ENCODE measurements around the gene MYOM1.

Gene MYOM1

GRCh38 chr18:3111523-3112240, 108.1 kb downstream of the MYOM1 start:
- Histone ChIP-seq H3K9me3 (ENCODE audit: low read depth, low read length) (no peaks in the 10 kb centered on the region), H3K4me3 (no peak overlapping the region), H3K9ac (ENCODE audit: insufficient read length) (no peak overlapping the region), H3K36me3 (ENCODE audit: insufficient read depth, low read length) (no peaks in the 10 kb centered on the region), H3K27ac (no peak overlapping the region)
- no peak for TF ChIP-seq POLR2AphosphoS5 (IDR thresholded peaks at IDR 0.05; ENCODE audit: borderline replicate concordance, low read depth, low read length)
- TF ChIP-seq EZH2 (IDR thresholded peaks at IDR 0.05) = no peak
- no peak for TF ChIP-seq FOXP2 (optimal IDR thresholded peaks at IDR 0.05; ENCODE audit: control extremely low read depth, extremely low read length, insufficient read depth)
- no peak for DNase-seq (ENCODE audit: low read depth, low spot score)

- Histone ChIP-seq H3K9ac (ENCODE audit: insufficient read length) (no peak overlapping the region), H3K27ac (no peak overlapping the region), H3K4me3 (no peak overlapping the region), H3K36me3 (ENCODE audit: insufficient read depth, low read length) (no peaks in the 10 kb centered on the region), H3K9me3 (ENCODE audit: low read depth, low read length) (no peaks in the 10 kb centered on the region)
- DNase-seq (ENCODE audit: low read depth, low spot score) = no peak
- TF ChIP-seq EZH2 (IDR thresholded peaks at IDR 0.05) = no peak
These were observed 109.6 kb downstream of the MYOM1 start for GRCh38 chr18:3110034-3110752.

DNA sequence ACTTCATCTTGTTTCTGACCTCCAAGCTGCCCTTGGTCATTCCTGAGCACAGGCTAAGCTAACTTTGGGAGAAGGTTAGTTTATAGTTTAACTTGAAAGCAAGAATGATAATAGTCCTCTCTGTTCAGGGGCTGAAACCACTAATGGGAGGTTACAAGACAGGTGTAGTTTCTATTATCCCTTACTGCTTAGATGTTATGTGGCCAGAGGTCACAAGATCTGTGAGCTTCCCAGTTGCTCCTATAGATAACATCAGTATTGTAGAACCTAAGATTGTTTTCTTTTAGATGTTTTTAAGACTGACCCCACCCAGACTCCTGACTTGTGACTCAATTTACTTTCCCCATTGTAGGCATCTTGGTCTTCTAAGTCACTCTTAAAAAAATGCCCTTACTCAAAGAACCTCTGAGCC, 112.0 kb downstream of the MYOM1 start:
- DNase-seq (ENCODE audit: low read depth, low spot score) = no peak
- Histone ChIP-seq H3K9ac (ENCODE audit: insufficient read length) (no peak overlapping the region), H3K27ac (no peak overlapping the region)

GRCh38 chr18:3104190-3105054, 115.3 kb downstream of the MYOM1 start:
- no peaks in the 10 kb centered on the region for H3K9me3 ChIP-seq (ENCODE audit: low read depth, low read length)
- no peak overlapping the region for H3K4me3 ChIP-seq
- TF ChIP-seq POLR2AphosphoS5 (IDR thresholded peaks at IDR 0.05; ENCODE audit: borderline replicate concordance, low read depth, low read length) = no peak
- no peak for TF ChIP-seq FOXP2 (optimal IDR thresholded peaks at IDR 0.05; ENCODE audit: control extremely low read depth, extremely low read length, insufficient read depth)
- TF ChIP-seq EZH2 (IDR thresholded peaks at IDR 0.05) = no peak
- DNase-seq (ENCODE audit: low read depth, low spot score) = no peak
- no peak overlapping the region for H3K9ac ChIP-seq (ENCODE audit: insufficient read length)
- H3K27ac ChIP-seq = no peak overlapping the region
- no peaks in the 10 kb centered on the region for H3K36me3 ChIP-seq (ENCODE audit: insufficient read depth, low read length)

More for the DNA sequence above, 112.0 kb downstream of the MYOM1 start:
- H3K9me3 ChIP-seq (ENCODE audit: low read depth, low read length) = no peaks in the 10 kb centered on the region
- H3K36me3 ChIP-seq (ENCODE audit: insufficient read depth, low read length) = no peaks in the 10 kb centered on the region
- H3K4me3 ChIP-seq = no peak overlapping the region
- TF ChIP-seq POLR2AphosphoS5 (IDR thresholded peaks at IDR 0.05; ENCODE audit: borderline replicate concordance, low read depth, low read length) (no peak), EZH2 (IDR thresholded peaks at IDR 0.05) (no peak), FOXP2 (optimal IDR thresholded peaks at IDR 0.05; ENCODE audit: control extremely low read depth, extremely low read length, insufficient read depth) (no peak)

GRCh38 chr18:3103576-3103975, 116.2 kb downstream of the MYOM1 start:
- Histone ChIP-seq H3K9me3 (ENCODE audit: low read depth, low read length) (no peaks in the 10 kb centered on the region), H3K27ac (peak overlapping the region; percentile 63; the same call in 1 of the 2 replicates)
- no peak for DNase-seq (ENCODE audit: low read depth, low spot score)

DNA sequence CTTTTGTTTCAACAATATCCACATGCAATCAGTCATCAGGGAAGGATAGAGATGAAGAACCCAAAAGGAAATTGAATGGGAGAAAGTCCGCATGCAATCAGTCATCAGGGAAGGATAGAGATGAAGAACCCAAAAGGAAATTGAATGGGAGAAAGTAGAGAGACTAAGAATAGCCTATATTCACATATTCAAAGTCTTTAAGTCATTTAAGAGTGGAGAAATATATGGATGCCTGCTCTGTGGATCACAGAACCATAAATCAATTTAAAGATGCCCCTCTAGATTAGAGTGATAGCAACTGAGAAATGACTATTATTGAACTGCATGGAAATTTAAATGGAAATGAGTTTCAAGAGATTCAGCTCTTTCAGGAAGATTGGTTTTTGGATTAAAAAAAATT, 116.8 kb downstream of the MYOM1 start:
- no peak for DNase-seq (ENCODE audit: low read depth, low spot score)

More at GRCh38 chr18:3103576-3103975, 116.2 kb downstream of the MYOM1 start:
- Histone ChIP-seq H3K4me3 (no peak overlapping the region), H3K9ac (ENCODE audit: insufficient read length) (no peak overlapping the region), H3K36me3 (ENCODE audit: insufficient read depth, low read length) (no peaks in the 10 kb centered on the region)
- TF ChIP-seq EZH2 (IDR thresholded peaks at IDR 0.05) (no peak), POLR2AphosphoS5 (IDR thresholded peaks at IDR 0.05; ENCODE audit: borderline replicate concordance, low read depth, low read length) (no peak), FOXP2 (optimal IDR thresholded peaks at IDR 0.05; ENCODE audit: control extremely low read depth, extremely low read length, insufficient read depth) (no peak)

GRCh38 chr18:3100498-3101132, 119.2 kb downstream of the MYOM1 start:
- Histone ChIP-seq H3K9me3 (ENCODE audit: low read depth, low read length) (no peaks in the 10 kb centered on the region), H3K27ac (no peak overlapping the region), H3K4me3 (no peak overlapping the region), H3K9ac (ENCODE audit: insufficient read length) (no peak overlapping the region), H3K36me3 (ENCODE audit: insufficient read depth, low read length) (no peaks in the 10 kb centered on the region)
- no peak for DNase-seq (ENCODE audit: low read depth, low spot score)
- no peak for TF ChIP-seq EZH2 (IDR thresholded peaks at IDR 0.05)
- no peak for TF ChIP-seq POLR2AphosphoS5 (IDR thresholded peaks at IDR 0.05; ENCODE audit: borderline replicate concordance, low read depth, low read length)
- TF ChIP-seq FOXP2 (optimal IDR thresholded peaks at IDR 0.05; ENCODE audit: control extremely low read depth, extremely low read length, insufficient read depth) = no peak

More for the DNA sequence above, 116.8 kb downstream of the MYOM1 start:
- Histone ChIP-seq H3K4me3 (no peak overlapping the region), H3K9me3 (ENCODE audit: low read depth, low read length) (no peaks in the 10 kb centered on the region), H3K9ac (ENCODE audit: insufficient read length) (no peak overlapping the region), H3K27ac (peak overlapping the region; percentile 63; the same call in 1 of the 2 replicates), H3K36me3 (ENCODE audit: insufficient read depth, low read length) (no peaks in the 10 kb centered on the region)
- TF ChIP-seq POLR2AphosphoS5 (IDR thresholded peaks at IDR 0.05; ENCODE audit: borderline replicate concordance, low read depth, low read length) = no peak
- TF ChIP-seq EZH2 (IDR thresholded peaks at IDR 0.05) = no peak
- TF ChIP-seq FOXP2 (optimal IDR thresholded peaks at IDR 0.05; ENCODE audit: control extremely low read depth, extremely low read length, insufficient read depth) = no peak

Data from SK-N-MC (cell line).